Sigmoid colon (tissue), 7 donors: ENCODE results near the gene FOXL3. TPM values are rescaled to one million over a fixed set of nuclear protein-coding genes. Genes with fewer than 3 reads are reported as not detected.

Experiments used
- DNase-seq: peaks from one replicate; pipeline ENCODE4 v3.0.0-alpha.2; 2019
- H3K27ac ChIP-seq, 4 donors: fragments of 200-600 bp; sonication (generic); one replicate each; pipeline ENCODE4 v1.5.1; 2016 to 2019; ENCODE audit warnings: mild to moderate bottlenecking in 1 of 4
- H3K27me3 ChIP-seq, 3 donors: fragments of 200-600 bp; sonication (generic); one replicate each; pipeline ENCODE4 v1.5.1; 2019; ENCODE audit warnings: mild to moderate bottlenecking in 1 of 3
- H3K36me3 ChIP-seq, 4 donors: fragments of 200-600 bp; sonication (generic); one replicate each; pipeline ENCODE4 v1.5.1; 2016 to 2019
- H3K4me1 ChIP-seq, 4 donors: fragments of 200-600 bp; sonication (generic); one replicate each; pipeline ENCODE4 v1.5.1; 2017 to 2019
- H3K4me3 ChIP-seq, 4 donors: fragments of 200-600 bp; sonication (generic); one replicate each; pipeline ENCODE4 v1.5.1; 2017 to 2019; ENCODE audit warnings: mild to moderate bottlenecking in 2 of 4, moderate library complexity in 1 of 4
- H3K9me3 ChIP-seq, 4 donors: fragments of 200-600 bp in 3 of 4; sonication (generic) in 3 of 4; one replicate each; pipeline versions ENCODE4 v1.5.1 to v1.6.1; 2013 to 2019
- EP300 ChIP-seq, 4 donors: sonication (generic); formaldehyde crosslinking; IDR thresholded peaks; one replicate each; pipeline ENCODE4 v1.6.1; 2017; ENCODE audit warnings: antibody characterized with exemption in 4 of 4
- POLR2A ChIP-seq, 2 donors: fragments of 450-650 bp; IDR thresholded peaks; one replicate each; pipeline ENCODE4 v1.6.1; 2016; ENCODE audit warnings: antibody characterized with exemption in 2 of 2, mild to moderate bottlenecking in 2 of 2, moderate library complexity in 2 of 2
- POLR2AphosphoS5 ChIP-seq, 4 donors: sonication (generic); formaldehyde crosslinking; IDR thresholded peaks; one replicate each; pipeline ENCODE4 v1.6.1; 2017; ENCODE audit warnings: antibody characterized with exemption in 4 of 4
- WGBS, 2 donors: extraction: QIAGEN DNeasy Blood & Tissue Kit; methylation state at CpG; one replicate each; pipeline ENCODE4 v1.1.7; 2013; 5-methylcytosine and 5-hydroxymethylcytosine counted together
- intact Hi-C: fragments of 100-400 bp; cut with DNase I; formaldehyde crosslinking; loops from one replicate; pipeline ENCODE4 v1.15.1; 2023
- polyA plus RNA-seq, 3 donors: library from polyadenylated mRNA; stranded (reverse); fragments of 200-250 nt; gene quantifications; one replicate each; pipeline ENCODE4 v1.2.3, GENCODE V29; 2013
- total RNA-seq, 4 donors: library from RNA; depleted of rRNA; stranded (reverse); fragments of >200 nt; gene quantifications; one replicate each; pipeline ENCODE4 v1.1.0, GENCODE V29; 2016
- TF ChIP-seq, protein P1 (sequence below), 4 experiments: fragments of 450-650 bp in 3 of 4; fragments of 200-600 bp in 1 of 4; IDR thresholded peaks; one replicate each; pipeline ENCODE4 v1.5.1; 2016 to 2019; ENCODE audit warnings: antibody characterized with exemption in 4 of 4, mild to moderate bottlenecking in 3 of 4, moderate library complexity in 2 of 4
- donor health status: healthy with polysubstance abuse.
- donor health status: Bipolar disorder and iron deficiency.
- donor health status: healthy.

FOXL3 gene
- total and polyA plus RNA-seq, 7 donors = not detected

DNA sequence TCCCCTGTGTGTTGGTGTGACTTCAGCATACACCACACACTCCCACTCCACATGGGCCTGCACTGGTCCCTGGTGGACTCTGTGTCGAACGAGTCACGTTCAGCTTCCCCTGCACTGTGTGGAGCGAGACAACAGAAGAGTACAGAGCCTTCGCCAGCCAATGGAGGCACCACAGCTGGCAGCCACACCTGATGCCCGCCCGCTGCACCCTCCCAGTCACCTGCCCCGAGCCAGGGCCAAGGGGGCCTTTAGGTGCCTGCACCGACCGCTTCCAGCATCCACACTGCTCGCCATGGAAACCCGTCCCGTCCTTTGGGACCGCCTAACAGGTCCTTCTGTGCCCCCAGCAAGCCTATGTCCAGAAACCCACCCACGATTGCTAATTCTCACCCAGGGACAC lies 9.2 kb downstream of the FOXL3 start:
- TF ChIP-seq, protein P1, sequence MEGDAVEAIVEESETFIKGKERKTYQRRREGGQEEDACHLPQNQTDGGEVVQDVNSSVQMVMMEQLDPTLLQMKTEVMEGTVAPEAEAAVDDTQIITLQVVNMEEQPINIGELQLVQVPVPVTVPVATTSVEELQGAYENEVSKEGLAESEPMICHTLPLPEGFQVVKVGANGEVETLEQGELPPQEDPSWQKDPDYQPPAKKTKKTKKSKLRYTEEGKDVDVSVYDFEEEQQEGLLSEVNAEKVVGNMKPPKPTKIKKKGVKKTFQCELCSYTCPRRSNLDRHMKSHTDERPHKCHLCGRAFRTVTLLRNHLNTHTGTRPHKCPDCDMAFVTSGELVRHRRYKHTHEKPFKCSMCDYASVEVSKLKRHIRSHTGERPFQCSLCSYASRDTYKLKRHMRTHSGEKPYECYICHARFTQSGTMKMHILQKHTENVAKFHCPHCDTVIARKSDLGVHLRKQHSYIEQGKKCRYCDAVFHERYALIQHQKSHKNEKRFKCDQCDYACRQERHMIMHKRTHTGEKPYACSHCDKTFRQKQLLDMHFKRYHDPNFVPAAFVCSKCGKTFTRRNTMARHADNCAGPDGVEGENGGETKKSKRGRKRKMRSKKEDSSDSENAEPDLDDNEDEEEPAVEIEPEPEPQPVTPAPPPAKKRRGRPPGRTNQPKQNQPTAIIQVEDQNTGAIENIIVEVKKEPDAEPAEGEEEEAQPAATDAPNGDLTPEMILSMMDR (IDR thresholded peaks at IDR 0.05) = no peak
- TF ChIP-seq POLR2A (IDR thresholded peaks at IDR 0.05) = no peak
- TF ChIP-seq EP300 (IDR thresholded peaks at IDR 0.05) = no peak
- no peak for TF ChIP-seq POLR2AphosphoS5 (IDR thresholded peaks at IDR 0.05)

DNA sequence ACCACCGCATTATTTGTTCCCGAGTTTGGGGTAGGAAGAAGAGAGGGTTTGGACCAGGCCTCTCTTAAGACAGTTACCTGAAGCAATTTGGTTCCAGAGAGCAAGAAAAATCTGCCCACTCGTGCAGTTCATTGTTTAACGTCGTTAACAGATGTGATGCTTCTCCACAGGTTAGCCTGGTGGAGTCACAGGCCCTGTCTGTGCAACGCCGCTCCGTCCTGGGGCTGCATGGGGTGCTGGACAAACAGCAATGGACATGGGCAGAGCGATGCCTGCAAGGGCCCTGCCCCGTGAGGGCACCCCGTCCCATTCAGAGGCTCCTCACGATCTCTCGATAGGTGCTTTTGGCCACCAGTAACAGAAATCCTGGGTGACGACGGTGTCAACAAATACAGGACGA lies 9.7 kb downstream of the FOXL3 start:
- intact Hi-C loops = no loop called here
- Histone ChIP-seq H3K27ac (no peak overlapping the region), H3K27me3 (peaks cover 2 to 18% (median 4%) of the 10 kb centered on the region in 3 donors), H3K9me3 (no peaks in the 10 kb centered on the region), H3K4me1 (no peaks in the 10 kb centered on the region), H3K36me3 (no peaks in the 10 kb centered on the region), H3K4me3 (no peak overlapping the region)
- 92 to 94% methylated on average over 16 of the region's 16 CpGs for WGBS, 2 donors
- no peak for TF ChIP-seq POLR2AphosphoS5 (IDR thresholded peaks at IDR 0.05)
- TF ChIP-seq, protein P1 (IDR thresholded peaks at IDR 0.05) = no peak
- no peak for TF ChIP-seq EP300 (IDR thresholded peaks at IDR 0.05)
- DNase-seq = no peak

More for the DNA sequence above, 9.2 kb downstream of the FOXL3 start:
- no peak for DNase-seq
- H3K4me1 ChIP-seq = no peaks in the 10 kb centered on the region
- peaks cover 5 to 23% (median 8%) of the 10 kb centered on the region in 3 donors for H3K27me3 ChIP-seq
- H3K4me3 ChIP-seq = no peak overlapping the region
- 94% methylated on average over 15 of the region's 15 CpGs for WGBS, 2 donors
- no peaks in the 10 kb centered on the region for H3K36me3 ChIP-seq
- intact Hi-C loops = no loop called here
- no peaks in the 10 kb centered on the region for H3K9me3 ChIP-seq
- no peak overlapping the region for H3K27ac ChIP-seq

DNA sequence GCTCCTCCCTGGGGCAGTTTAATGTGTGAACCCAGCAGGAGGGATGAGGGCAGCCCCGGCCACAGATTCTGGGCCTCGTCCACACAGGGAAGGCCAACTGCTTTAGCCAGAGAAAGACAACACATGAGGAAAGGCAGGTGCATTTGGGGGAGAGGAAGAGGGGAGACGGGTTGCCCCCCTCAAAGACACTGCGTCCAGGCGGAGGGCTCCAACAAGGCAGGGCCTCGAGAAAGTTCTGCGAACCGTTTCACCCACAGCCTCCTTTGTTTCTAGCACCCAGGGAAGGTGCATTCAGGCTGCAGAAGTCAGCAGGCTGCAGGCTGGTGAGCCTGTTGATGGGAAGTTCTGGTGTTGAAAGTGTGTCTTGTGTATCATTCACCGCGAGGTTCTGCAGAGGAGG lies 10.1 kb downstream of the FOXL3 start:
- Histone ChIP-seq H3K27ac (no peak overlapping the region), H3K36me3 (no peaks in the 10 kb centered on the region), H3K9me3 (no peaks in the 10 kb centered on the region), H3K4me1 (no peaks in the 10 kb centered on the region), H3K27me3 (peaks cover 0 to 14% (median 0%) of the 10 kb centered on the region in 3 donors), H3K4me3 (no peak overlapping the region)
- TF ChIP-seq, protein P1 (IDR thresholded peaks at IDR 0.05) = no peak
- no peak for TF ChIP-seq POLR2AphosphoS5 (IDR thresholded peaks at IDR 0.05)
- intact Hi-C loops = no loop called here
- WGBS, 2 donors = 90 to 92% methylated on average over 10 of the region's 10 CpGs
- DNase-seq = no peak

DNA sequence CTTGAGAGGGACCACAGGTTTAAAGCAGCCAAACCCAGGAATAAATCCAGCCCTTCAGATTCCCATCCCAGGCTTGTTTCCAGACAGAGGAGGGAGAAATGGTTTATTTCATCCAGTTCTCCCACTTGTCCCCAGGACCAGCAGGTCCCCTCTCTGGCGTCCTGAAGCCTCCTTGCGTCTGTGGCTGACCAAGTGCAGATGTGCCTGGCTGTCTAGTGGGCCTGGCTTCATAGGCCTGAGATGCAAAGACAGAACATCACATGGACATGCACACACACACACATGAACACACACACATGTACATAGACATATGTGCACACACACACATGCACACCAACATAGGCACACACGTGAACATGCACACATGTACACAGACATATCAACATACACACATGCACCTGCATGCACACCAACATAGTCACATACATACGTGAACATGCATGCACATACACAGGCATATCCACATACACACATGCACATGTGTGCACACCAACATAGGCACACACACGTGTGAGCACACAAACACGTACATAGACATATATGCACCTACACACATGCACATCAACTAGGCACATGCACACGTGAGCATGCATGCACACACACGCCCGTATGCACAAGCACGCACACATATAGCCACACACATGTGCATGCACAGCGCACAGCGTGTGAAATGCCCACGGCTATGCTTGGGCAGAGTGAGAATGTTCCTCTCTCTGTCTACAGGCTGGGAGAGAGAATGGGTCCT lies 10.7 kb downstream of the FOXL3 start:
- DNase-seq = no peak
- Histone ChIP-seq H3K27ac (no peak overlapping the region), H3K4me3 (no peak overlapping the region), H3K9me3 (no peaks in the 10 kb centered on the region), H3K27me3 (peaks cover 0 to 7% (median 3%) of the 10 kb centered on the region in 3 donors), H3K4me1 (no peaks in the 10 kb centered on the region), H3K36me3 (no peaks in the 10 kb centered on the region)
- WGBS, 2 donors = 88 to 93% methylated on average over 13 of the region's 13 CpGs
- TF ChIP-seq POLR2AphosphoS5 (IDR thresholded peaks at IDR 0.05) (no peak), EP300 (IDR thresholded peaks at IDR 0.05) (no peak), POLR2A (IDR thresholded peaks at IDR 0.05) (no peak)
- TF ChIP-seq, protein P1 (IDR thresholded peaks at IDR 0.05) = no peak
- intact Hi-C loops = no loop called here
